HG02973 (cell line): ENCODE measurements around the gene KRTAP5-6.

Source experiments
- ATAC-seq: cut with Tn5 transposase; IDR thresholded peaks from one replicate; pipeline ENCODE4 v1.9.1; 2021; ENCODE audit warnings: moderate library complexity; ENCODE audit not compliant: unreplicated experiment

Gene KRTAP5-6, protein sequence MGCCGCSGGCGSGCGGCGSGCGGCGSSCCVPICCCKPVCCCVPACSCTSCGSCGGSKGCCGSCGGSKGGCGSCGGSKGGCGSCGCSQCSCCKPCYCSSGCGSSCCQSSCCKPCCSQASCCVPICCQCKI

DNA sequence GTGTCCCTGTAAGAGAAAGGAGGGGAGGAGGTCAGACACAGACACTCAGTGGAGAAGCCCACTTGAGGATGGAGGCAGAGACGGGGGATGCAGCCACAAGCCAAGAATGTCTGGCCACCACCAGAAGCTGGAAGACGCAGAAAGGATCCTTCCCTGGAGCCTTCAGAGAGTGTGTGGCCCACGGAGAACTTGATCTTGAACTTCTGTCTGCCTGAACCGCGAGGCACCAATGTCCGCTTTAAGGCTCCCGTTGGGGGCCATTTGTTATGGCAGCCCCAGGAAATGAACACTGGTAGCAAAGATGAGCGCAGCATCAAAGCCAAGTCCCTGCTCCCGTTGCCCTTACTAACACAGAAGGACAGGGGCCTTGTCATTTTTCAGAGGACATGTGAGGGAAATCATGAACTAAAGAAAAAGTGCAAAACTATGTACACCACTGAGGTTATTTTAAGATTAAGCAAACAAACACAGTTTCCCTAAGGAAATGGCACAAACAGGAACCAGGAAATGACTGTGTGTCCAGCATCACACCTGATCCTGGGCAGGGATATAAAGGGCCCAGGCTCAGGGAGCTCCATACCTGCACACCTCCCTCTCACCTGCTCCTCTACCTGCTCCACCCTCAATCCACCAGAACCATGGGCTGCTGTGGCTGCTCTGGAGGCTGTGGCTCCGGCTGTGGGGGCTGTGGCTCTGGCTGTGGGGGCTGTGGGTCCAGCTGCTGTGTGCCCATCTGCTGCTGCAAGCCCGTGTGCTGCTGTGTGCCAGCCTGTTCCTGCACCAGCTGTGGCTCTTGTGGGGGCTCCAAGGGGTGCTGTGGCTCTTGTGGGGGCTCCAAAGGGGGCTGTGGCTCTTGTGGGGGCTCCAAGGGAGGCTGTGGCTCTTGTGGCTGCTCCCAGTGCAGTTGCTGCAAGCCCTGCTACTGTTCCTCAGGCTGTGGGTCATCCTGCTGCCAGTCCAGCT lies at the start of gene KRTAP5-6:
TSS of gene KRTAP5-6 (plus strand) at position 588 of the 963 bp plus-strand sequence. CDS start at position 639, 51 bp downstream.
- no peak for ATAC-seq

DNA sequence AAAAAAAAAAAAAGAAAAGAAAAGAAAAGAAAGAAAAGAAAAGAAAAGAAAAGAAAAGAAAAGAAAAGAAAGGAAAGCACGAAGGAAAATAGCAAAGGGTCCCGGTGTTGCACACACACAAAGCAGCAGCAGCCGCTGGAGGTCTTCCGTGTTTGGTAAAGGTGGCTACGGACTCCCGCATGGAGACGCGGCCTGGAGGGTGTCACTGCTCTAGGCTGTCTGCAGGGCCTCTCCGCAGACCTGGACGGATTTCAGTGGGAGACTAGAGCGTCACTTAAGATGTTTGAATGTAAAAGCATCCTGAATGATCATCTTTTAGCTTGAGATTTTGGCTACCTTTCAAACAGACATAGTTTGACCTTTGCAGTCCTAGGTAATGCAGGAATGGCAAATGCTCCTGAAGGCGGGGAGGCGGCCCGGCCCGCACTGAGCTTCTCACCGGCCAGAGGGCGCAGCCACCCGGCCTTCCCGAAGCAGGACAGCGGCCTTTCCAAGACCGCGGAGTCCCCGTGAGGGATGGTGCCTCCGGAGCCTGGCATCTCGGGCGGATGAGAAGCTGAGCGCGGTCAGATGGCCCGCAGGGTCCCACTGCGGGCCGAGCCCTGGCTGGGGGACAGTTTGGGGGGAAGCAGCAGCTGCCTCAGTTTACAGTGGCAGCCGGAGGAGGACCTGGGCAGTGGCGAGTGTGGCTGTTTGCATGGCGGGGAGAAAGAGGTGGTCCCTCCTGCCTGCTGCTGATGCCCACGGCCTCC lies 48.9 kb upstream of the KRTAP5-6 start:
- no peak for ATAC-seq

DNA sequence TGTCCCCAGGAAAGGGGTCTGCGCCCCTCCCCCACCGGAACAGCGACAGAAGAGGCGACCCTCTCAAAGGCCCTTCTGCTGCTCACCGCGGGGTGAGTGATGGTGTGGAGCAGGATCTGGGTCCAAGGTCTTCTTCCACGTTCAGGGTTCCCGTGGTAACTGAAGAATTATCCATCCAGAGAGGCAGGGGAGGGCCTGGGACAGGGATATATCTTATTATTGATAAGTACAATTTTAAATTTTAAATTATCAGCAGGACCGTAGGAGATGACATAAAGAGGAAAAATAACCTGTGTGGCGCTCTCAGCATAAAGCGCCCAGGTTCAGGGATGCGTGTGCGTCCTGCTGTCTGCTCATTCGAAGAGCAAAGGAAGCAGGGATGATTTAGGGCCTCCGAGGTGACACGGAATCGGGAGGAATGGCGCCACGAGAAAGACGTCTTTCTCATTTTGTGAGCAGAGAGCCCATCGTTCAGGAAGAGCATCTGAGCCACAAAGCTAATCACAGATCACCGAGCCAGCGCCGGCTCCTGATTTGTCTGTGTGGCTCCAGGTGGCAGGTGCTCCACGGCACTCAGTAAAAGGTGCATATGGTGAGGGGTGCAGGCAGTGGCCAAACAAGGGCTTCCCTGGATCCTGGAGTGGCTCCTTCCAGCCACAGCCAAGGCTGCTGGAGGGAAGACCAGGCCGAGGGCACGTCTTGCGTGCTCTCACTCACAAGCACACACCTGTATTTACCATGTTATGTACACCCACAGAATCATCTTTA lies 48.2 kb upstream of the KRTAP5-6 start:
- no peak for ATAC-seq

DNA sequence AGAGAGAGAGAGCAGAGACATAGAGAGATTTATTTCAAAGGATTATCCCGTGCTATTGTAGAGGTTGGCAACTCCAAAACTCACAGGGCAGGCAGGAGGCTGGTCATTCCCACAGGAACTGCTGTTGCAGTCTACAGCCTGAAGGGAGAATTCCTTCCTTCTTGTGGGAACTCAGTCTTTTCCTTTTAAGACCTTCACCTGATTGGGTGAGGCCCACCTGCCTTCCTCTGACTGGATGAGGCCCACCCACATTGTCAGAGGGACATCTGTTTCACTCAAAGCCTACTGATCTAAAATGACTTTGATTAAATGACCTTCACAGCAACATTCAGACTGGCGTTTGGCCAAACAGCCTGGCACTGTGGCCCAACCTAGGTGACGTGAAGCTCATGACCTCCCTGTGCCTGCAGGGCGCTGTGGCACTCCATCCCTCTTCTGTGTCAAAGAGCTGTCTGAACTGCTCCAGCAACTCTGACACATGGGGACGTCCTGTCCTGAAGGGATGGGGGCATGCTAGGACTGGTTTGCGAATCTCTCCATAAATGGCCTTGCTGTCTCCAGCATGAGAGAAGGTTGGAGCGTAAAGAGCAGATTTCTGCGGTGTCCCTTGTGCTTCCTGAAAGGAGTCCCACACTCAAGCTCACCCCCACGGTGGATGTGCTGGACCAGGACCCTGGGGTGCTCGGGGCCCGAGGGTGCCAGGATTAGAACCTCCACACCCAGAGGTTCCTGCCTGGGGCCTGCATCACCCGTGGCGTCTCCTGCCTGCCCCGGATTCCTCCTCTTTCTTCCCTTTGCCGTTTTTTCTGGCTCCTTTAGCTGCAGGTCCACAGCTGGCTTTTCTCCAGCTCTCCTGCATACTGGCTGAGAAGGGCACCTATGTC lies 46.7 kb upstream of the KRTAP5-6 start:
- no peak for ATAC-seq

DNA sequence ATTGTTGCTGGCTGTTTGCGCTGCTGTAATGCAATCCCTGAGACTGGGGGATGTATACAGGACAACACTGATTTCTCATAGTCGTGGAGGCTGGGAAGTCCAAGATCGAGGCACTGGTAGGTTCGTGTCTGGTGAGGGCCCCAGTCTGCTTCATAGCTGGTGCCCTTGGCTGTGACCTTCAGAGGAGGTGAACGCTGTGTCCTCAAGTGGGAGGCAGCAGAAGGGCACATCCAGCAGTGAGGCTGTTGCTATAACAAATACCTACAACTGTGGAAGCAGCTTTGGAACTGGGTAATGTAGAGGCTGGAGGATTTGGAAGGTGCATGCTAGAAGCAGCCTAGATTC lies 46.1 kb upstream of the KRTAP5-6 start:
- no peak for ATAC-seq

DNA sequence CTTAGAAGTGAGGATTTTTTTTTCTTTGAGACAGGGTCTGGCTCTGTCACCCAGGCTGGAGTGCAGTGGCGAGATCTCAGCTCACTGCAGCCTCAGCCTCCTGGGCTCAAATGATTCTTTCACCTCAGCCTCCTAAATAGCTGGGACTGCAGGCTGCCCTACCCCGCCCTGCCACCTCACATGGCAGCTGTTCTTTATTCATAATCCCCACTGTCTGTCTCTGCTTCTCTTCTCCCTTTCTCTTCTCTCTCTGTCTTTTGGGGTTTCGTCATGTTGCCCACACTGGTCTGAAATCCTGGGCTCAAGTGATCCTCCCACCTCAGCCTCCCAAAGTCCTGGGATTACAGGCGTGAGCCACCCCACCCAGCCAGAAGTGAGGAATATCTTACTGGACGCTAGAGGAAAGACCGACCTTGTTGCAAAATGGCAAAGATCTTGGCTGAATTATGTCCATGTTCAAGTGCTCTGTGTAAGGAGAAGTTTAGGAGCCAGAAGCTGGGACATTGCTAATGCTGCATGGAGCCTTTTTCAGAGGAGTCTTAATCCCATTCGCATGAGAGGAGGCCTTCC lies 45.5 kb upstream of the KRTAP5-6 start:
- ATAC-seq: no peak

DNA sequence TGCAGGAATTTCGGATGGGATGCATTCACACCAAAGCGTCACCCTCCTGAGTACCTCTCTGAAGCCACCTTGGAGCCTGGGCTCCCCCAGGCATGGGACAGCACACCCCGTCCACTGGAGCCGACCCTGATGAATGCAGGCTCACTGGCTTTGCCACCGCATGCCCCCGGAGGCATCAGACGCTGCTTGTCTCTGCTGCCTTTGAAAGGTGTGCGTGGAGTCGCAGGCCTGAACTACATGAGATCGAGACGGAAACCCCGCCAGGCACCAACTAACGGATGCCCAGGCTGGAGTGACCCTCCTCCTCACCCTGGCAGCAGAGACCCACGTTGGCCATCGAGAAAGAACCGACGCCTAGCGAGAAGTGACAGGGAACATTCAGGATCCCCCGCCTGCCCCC lies 45.0 kb upstream of the KRTAP5-6 start:
- no peak for ATAC-seq

DNA sequence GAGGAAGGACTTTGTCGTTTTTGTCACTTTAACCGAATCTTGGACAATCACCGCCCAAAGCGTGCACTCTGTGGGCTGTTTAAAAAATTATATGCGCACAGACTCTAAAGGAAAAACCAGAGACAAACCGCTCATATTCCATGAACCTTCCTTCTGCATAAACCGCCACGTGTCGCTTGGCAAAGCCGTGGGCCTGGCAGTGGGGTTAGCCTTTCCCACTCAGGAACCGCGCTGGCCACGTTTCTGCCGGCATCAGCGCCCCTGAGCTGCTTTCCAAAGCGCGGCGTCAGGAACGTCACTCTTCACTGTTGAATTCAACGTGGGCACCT lies 44.6 kb upstream of the KRTAP5-6 start:
- no peak for ATAC-seq

DNA sequence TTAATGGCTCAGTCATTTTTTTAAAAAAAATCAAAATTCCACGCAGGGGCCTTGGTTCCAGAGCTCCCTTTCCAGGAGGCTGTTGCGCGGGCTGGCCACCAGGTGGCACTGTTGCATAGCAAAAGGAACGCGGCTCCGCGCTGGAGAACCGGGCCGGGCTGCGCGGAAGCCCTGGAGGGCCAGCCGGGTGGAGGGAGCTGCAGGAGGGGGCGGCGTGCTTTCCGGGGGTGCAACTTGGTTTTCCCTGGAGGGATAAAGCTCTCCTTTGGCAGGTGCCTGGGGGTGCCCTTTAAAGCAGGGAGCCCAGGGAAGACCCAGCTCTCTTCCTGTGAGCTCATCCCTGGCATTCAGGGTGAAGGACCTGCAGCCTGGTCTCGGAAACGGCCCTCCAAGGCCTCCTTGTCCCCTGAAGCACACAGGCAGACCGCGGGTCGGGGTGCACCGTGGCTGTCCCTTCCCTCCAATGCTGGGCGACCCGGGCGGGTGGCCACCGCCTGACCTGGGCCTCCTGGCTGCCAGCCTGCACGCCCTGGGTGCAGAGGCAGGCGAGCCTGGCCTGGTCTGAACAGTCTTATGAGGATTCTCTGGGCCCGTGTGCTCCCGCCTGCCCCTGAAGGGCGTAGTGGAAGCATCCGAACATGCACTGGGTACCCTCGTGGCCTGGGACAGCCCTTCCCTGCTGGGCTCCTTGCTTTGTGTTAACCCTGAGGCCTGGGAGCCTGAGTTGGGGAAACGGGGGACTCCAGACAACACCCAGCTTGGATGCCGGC lies 44.0 kb upstream of the KRTAP5-6 start:
- ATAC-seq: no peak

DNA sequence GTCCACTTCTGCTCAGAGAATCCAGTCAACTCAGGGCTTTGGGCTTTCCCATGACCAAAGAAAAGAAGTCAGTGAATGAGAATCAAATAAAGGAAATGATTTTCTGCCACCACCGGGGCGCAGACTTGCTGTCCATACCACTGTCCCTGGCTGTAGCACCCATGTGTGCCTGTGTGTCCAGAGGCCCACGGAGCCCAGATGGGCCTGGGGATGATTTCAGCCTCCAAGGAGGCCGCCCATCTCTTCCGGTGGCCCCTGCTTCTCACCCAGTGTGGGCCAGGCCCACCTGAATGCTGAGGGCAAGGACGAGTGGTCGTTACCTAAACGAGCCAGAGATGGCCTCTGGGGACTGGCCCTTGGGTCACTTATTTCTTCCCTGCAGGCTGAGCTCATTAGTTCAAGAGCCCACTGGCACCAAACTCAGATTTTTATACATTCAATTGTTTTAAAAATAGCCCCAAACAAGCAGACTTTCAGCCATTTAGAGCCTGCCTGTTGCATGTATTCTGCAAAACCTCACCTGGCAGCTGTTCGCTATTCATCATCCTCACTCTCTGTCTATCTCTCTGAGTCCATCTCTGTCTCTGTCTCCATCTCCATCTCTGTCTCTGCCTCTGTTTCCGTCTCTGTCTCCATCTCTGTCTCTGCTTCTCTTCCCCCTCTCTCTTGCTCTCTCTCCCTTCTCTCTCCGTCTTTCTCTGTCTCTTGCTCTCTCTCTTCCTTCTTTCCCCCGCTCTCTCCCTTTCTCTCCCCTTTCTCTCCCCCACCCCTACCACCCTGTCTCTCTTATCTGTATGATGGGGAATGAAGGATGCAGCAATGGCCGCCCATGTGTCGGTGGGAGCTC lies 43.2 kb upstream of the KRTAP5-6 start:
- no peak for ATAC-seq

DNA sequence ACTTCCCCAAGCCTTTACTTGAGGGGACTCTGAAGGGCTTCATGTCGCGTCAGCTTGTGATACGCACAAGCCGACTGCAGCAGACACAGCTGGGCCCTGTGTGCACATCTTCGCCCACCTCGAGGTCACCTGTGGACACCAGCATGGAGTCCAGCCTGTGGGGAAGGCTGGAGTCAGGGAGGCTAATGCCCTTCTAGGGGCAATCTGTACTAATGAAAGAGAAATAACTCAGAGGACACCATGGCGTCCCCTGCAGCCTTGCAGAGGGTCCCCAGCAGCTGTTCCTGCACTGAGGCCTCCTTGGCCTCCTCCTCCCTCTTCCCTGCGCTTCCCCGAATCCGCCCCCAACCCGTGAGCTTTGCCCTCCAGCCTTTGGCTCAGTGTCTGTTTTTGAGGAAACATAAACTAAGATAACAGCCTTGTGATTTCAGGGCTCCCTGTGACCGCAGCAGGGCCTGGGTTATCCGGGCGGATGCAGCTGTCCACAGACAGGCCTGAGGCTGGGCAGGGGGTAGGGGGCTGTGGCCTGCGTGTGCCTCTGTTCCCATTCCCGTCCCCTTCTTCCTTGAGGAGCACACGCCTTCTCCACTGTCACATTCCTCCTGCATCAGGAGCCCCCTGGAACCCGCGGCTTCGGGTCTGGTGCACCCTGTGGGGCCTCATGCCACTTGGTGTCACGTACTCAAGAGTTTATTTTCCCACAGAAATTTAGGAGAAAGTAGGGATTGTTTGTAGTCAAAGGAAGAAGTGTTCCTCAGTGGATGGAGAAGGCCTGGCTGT lies 42.4 kb upstream of the KRTAP5-6 start:
- no peak for ATAC-seq

DNA sequence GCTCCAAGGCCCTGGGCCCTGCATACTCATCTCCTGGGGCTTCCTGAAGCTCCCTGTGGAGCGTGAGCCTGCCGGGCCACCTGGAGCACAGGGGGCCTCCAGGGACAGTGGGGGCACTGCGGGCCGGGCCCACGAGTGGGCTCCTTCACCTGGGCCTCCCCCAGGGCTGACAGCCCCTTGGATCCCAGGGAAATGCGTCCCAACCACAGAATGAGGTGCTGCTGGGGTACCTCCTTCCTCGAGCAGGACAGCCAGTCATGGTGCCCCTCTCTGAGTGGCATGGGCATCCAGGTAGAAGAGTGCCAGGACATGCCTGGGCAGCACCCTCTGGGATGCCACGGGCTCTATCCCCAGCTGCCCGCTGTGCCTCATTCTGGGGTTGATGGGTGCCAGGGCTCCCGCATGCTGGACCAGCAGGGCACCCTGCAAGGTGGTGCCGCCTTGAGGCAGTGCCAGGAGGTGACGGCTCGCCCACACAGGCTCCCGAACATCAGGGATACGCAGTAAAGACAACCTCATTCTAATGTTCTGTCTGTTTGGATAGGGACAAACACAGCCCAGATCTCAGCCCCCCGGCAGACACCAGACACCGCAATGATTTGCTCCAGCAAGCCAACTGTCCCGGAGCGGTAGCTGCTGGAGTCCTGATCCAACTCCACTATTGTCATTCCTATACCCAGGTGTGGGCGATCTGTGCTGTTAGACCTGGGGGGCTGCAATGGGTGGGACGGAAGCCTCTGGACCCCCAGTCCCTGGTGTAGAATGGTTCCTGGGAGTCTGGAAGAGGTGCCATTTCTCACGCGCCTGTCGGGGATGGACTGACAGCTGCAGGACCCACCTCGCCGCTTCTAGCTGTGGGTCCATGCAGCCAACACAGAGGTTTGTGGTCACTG lies 41.6 kb upstream of the KRTAP5-6 start:
- no peak for ATAC-seq

DNA sequence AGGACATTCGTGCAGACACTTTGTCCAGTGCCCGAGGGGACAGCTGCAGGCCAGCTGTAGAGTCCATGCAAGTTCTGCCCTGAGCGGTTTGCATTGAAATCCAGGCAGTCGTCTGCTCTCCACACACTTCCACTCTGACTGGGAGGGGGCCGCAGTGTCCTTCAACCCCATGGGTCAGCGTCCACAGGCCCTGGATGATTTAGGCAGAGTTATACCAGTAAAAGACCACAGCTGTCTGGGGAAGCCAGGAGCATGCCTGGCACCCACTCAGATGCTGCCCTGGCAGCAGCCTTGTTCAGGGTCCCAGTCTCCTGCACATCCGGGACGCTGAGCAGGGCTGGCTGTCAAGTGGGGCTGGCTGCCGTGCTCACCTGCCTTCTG lies 40.9 kb upstream of the KRTAP5-6 start:
- ATAC-seq: no peak

DNA sequence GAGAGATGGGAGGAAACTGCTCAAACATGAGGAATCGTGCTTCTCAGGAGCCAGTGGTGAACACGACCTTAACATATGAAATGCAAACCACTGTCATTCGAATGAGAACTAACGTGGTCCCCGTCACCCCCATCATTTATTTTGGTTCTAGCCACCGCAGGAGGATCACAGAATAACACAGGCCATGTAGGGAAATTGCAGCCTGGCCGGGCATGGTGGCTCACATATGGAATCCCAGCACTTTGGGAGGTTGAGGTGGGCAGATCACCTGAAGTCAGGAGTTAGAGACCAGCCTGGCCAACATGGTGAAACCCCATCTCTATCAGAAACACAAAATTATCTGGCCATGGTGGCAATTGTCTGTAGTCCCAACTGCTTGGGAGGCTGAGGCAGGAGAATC lies 40.3 kb upstream of the KRTAP5-6 start:
- no peak for ATAC-seq

DNA sequence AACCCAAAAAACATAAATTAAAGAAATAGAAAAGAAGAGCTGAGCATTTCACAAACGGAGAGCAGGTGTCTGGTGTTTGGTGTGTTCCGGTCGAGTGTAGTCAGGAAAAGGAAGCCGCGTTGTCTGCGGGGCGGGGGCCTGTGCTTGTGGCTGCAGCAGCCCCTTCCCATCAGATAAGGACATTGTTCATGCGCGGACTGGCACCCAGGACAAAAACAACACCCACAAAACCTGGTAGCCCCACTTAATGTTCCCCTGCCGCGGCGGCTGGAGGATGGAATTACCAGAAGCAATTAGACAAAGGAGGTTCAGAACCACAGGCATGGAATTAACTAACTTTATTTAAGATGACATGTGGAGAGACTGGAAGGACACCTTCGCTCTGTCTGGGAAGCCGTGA lies 37.5 kb upstream of the KRTAP5-6 start:
- no peak for ATAC-seq

DNA sequence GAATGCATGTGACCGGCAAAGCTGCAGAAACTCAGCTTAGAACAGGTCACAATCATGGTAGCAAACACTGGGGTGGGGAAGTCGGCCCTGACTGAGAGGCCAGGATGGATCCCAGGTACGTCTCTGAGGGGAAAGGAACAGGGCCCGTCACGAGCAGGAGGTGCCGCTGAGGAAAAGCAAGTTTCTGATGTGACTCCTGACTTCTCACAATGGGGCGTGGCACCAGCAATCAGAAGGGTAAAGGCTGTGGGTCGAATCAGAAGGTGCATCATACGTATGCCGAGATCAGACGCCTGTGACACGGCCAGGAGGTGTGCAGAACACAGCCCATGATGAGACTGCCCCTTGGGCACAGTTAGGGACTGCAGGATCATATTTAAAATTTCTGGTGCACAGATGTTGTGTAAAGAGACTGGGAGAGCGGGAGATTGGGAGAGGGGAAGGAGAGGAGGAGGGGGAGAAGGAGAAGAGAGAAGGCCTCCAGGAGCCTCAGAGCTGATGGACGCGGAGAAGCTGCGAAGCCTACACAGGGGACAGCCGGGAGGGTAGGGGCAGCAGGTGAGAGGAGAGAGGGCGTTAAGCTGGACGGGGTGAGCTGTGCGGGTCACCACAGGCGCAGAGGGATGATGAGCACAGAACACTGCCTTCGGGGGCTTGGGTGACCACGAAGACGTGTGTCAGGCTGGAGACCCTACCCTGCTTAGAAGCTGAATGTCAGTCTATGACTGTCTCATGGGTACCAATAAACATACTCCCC lies 36.7 kb upstream of the KRTAP5-6 start:
- ATAC-seq: no peak
